HepG2 (cell line): ENCODE results near the gene MEGF11. TPM values are rescaled to one million over a fixed set of nuclear protein-coding genes. Genes with fewer than 3 reads are reported as not detected.
A peak's percentile ranks its signal among the peaks of the same experiment; 100 is the strongest.

ENCODE experiments used
- ATF7-NPFF ChIP-seq: sonication (generic); formaldehyde crosslinking; IDR thresholded peaks from 2 replicates; pipeline ENCODE4 v1.8.1; 2023; ENCODE audit warnings: mild to moderate bottlenecking, low read depth, missing genetic modification reagents, moderate library complexity
- BORCS8-MEF2B ChIP-seq: sonication (generic); formaldehyde crosslinking; IDR thresholded peaks from 2 replicates; pipeline ENCODE4 v1.8.0; 2022; ENCODE audit warnings: mild to moderate bottlenecking, missing genetic modification reagents
- HMG20A ChIP-seq: IDR thresholded peaks from 2 replicates; pipeline ENCODE4 v1.6.1; 2016; ENCODE audit warnings: borderline replicate concordance
- MNT ChIP-seq: fragments of 450-650 bp; IDR thresholded peaks from 2 replicates; pipeline ENCODE4 v1.6.1; 2016
- MTF2 ChIP-seq: sonication (generic); formaldehyde crosslinking; IDR thresholded peaks from 2 replicates; pipeline ENCODE4 v1.5.0; 2020; ENCODE audit warnings: missing genetic modification reagents, borderline replicate concordance
- NONO ChIP-seq, 2 experiments: fragments of 450-650 bp in 1 of 2; sonication (generic) in 1 of 2; formaldehyde crosslinking in 1 of 2; IDR thresholded peaks in 1 of 2; conservative IDR thresholded peaks in 1 of 2; 2 replicates each; pipeline versions ENCODE4 v1.6.1 to v1.8.0; 2017 to 2022; ENCODE audit warnings: mild to moderate bottlenecking in 1 of 2, missing genetic modification reagents in 1 of 2, moderate library complexity in 1 of 2
- NPAS2 ChIP-seq: sonication (generic); formaldehyde crosslinking; IDR thresholded peaks from 2 replicates; pipeline ENCODE4 v1.8.0; 2022; ENCODE audit warnings: mild to moderate bottlenecking, missing genetic modification reagents, borderline replicate concordance
- NR3C1 ChIP-seq: sonication (generic); formaldehyde crosslinking; IDR thresholded peaks from 2 replicates; pipeline ENCODE4 v1.4.0; 2020; ENCODE audit warnings: missing genetic modification reagents
- PAWR ChIP-seq: sonication (generic); formaldehyde crosslinking; IDR thresholded peaks from 2 replicates; pipeline ENCODE4 v1.4.0; 2020; ENCODE audit warnings: missing genetic modification reagents, mild to moderate bottlenecking, borderline replicate concordance
- POLR2AphosphoS5 ChIP-seq: IDR thresholded peaks from 2 replicates; pipeline ENCODE4 v1.6.1; 2012; ENCODE audit warnings: low read depth, low read length
- RORA ChIP-seq: sonication (generic); formaldehyde crosslinking; IDR thresholded peaks from 2 replicates; pipeline ENCODE4 v1.5.0; 2020; ENCODE audit warnings: mild to moderate bottlenecking, missing genetic modification reagents, moderate library complexity
- SMARCC2 ChIP-seq: fragments of 450-650 bp; IDR thresholded peaks from 2 replicates; pipeline ENCODE4 v1.6.1; 2017; ENCODE audit warnings: antibody characterized with exemption, mild to moderate bottlenecking
- SP4 ChIP-seq: sonication (generic); formaldehyde crosslinking; IDR thresholded peaks from 2 replicates; pipeline ENCODE4 v1.8.1; 2023; ENCODE audit warnings: mild to moderate bottlenecking, missing genetic modification reagents
- TBX2 ChIP-seq: sonication (generic); formaldehyde crosslinking; IDR thresholded peaks from 2 replicates; pipeline ENCODE4 v1.5.0; 2020; ENCODE audit warnings: missing genetic modification reagents, mild to moderate bottlenecking, borderline replicate concordance
- ZNF18 ChIP-seq: sonication (generic); formaldehyde crosslinking; IDR thresholded peaks from 2 replicates; pipeline ENCODE4 v1.8.0; 2022; ENCODE audit warnings: mild to moderate bottlenecking, missing genetic modification reagents; ENCODE audit not compliant: insufficient replicate concordance
- ZNF430 ChIP-seq: sonication (generic); formaldehyde crosslinking; IDR thresholded peaks from 2 replicates; pipeline ENCODE4 v1.9.0; 2021; ENCODE audit warnings: mild to moderate bottlenecking, missing genetic modification reagents
- ZNF431 ChIP-seq: sonication (generic); formaldehyde crosslinking; IDR thresholded peaks from 2 replicates; pipeline ENCODE4 v1.9.0; 2022; ENCODE audit warnings: missing genetic modification reagents, low read depth, mild to moderate bottlenecking, borderline replicate concordance
- ZSCAN21 ChIP-seq: sonication (generic); formaldehyde crosslinking; IDR thresholded peaks from 2 replicates; pipeline ENCODE4 v1.8.0; 2022; ENCODE audit warnings: mild to moderate bottlenecking, missing genetic modification reagents, moderate library complexity, borderline replicate concordance
- polyA plus RNA-seq, 8 experiments: library from polyadenylated mRNA; depleted of rRNA in 3 of 8; stranded (reverse) in 7 of 8; unstranded in 1 of 8; fragments of >200 nt; fragmentation: Illumina TruSeq in 4 of 8; extraction: Trizol in 4 of 8; gene quantifications; 2 replicates each; pipeline versions ENCODE4 v1.2.1 to v1.2.3, GENCODE V29; 2011 to 2016; ENCODE audit warnings: low read depth in 4 of 8, missing spikeins in 1 of 8, mixed read lengths in 1 of 8; ENCODE audit not compliant: insufficient read depth in 1 of 8
- total RNA-seq, 5 experiments: library from RNA; depleted of rRNA; stranded (reverse); fragments of >200 nt; fragmentation: Illumina TruSeq; extraction: Trizol; gene quantifications; 2 replicates each; pipeline ENCODE4 v1.2.3, GENCODE V29; 2016; ENCODE audit warnings: low read depth in 1 of 5
- TF ChIP-seq, protein P1 (sequence below): IDR thresholded peaks from 2 replicates; pipeline ENCODE4 v1.6.1; 2018; ENCODE audit warnings: missing genetic modification reagents
- TF ChIP-seq, protein P2 (sequence below): sonication (generic); formaldehyde crosslinking; IDR thresholded peaks from 2 replicates; pipeline ENCODE4 v1.4.0; 2020; ENCODE audit warnings: missing genetic modification reagents
- TF ChIP-seq, protein P3 (sequence below): sonication (generic); formaldehyde crosslinking; IDR thresholded peaks from 2 replicates; pipeline ENCODE4 v1.5.1; 2020; ENCODE audit warnings: mild to moderate bottlenecking, missing genetic modification reagents, moderate library complexity

Gene MEGF11
- total and polyA plus RNA-seq, 2 of the 13 experiments (the other 11 are each of a cell fraction or from before 2014, with no cell fraction given) = not detected

DNA sequence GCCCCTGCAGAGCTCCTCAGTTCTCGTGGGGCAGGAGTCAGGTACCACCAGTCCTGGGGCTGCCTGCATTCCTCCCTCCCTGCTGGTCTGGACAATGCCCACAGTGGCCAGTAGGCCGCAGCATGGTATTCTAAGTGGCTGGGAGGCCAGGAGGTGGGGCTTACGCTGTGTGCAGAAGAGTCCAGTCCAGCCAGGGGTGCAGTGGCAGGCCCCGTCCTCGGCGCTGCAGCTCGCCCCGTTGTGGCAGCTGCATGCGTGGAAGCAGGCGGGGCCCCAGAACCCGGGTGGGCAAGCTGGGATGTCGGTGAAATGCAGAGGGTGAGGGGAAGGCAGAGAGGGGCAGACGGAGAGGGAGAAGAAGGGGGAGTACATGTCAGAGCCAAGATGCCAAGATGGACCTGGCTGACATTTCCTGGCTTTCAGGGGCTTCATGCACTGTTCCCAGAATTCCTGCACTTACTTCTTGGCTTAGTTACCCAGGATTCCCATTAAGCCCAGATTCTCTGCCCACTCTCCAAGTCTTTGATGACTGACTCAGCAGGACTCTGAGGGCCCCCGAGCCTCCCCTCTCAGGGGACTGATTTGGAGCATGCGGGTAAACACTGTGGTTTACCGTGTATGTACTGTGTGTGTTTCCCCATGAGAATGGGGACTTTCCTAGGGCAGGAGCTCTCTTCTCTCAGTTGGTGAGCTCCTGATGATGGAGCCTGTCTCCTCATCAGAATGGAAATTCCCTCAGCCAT is 336.7 kb downstream of the MEGF11 start (continued):
- TF ChIP-seq, protein P1, sequence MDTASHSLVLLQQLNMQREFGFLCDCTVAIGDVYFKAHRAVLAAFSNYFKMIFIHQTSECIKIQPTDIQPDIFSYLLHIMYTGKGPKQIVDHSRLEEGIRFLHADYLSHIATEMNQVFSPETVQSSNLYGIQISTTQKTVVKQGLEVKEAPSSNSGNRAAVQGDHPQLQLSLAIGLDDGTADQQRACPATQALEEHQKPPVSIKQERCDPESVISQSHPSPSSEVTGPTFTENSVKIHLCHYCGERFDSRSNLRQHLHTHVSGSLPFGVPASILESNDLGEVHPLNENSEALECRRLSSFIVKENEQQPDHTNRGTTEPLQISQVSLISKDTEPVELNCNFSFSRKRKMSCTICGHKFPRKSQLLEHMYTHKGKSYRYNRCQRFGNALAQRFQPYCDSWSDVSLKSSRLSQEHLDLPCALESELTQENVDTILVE (CRISPR knock-in tag) = no peak
- no peak for TF ChIP-seq NONO (IDR thresholded peaks at IDR 0.05)
- TF ChIP-seq NONO (CRISPR knock-in tag; conservative IDR thresholded peaks at IDR 0.05) = peak; percentile 77; the same call in 1 of the 2 replicates
- no peak for TF ChIP-seq NPAS2 (CRISPR knock-in tag)
- no peak for TF ChIP-seq MTF2 (CRISPR knock-in tag)
- TF ChIP-seq, protein P2, sequence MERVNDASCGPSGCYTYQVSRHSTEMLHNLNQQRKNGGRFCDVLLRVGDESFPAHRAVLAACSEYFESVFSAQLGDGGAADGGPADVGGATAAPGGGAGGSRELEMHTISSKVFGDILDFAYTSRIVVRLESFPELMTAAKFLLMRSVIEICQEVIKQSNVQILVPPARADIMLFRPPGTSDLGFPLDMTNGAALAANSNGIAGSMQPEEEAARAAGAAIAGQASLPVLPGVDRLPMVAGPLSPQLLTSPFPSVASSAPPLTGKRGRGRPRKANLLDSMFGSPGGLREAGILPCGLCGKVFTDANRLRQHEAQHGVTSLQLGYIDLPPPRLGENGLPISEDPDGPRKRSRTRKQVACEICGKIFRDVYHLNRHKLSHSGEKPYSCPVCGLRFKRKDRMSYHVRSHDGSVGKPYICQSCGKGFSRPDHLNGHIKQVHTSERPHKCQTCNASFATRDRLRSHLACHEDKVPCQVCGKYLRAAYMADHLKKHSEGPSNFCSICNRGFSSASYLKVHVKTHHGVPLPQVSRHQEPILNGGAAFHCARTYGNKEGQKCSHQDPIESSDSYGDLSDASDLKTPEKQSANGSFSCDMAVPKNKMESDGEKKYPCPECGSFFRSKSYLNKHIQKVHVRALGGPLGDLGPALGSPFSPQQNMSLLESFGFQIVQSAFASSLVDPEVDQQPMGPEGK (CRISPR knock-in tag) = peak; percentile 64
- TF ChIP-seq PAWR (CRISPR knock-in tag) = no peak
- TF ChIP-seq ZNF431 (CRISPR knock-in tag) = no peak
- TF ChIP-seq SMARCC2 = no peak
- TF ChIP-seq RORA = no peak
- TF ChIP-seq, protein P3, sequence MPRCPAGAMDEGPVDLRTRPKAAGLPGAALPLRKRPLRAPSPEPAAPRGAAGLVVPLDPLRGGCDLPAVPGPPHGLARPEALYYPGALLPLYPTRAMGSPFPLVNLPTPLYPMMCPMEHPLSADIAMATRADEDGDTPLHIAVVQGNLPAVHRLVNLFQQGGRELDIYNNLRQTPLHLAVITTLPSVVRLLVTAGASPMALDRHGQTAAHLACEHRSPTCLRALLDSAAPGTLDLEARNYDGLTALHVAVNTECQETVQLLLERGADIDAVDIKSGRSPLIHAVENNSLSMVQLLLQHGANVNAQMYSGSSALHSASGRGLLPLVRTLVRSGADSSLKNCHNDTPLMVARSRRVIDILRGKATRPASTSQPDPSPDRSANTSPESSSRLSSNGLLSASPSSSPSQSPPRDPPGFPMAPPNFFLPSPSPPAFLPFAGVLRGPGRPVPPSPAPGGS (CRISPR knock-in tag) = 0 out of 2 replicates have a peak, but pooled peaks have one; percentile 43
- TF ChIP-seq NR3C1 (CRISPR knock-in tag) = no peak
- TF ChIP-seq ZNF18 (CRISPR knock-in tag) = no peak
- no peak for TF ChIP-seq ZNF430 (CRISPR knock-in tag)
- no peak for TF ChIP-seq MNT
- peak; percentile 53; the same call in 1 of the 2 replicates for TF ChIP-seq TBX2 (CRISPR knock-in tag)
- no peak for TF ChIP-seq ZSCAN21 (CRISPR knock-in tag)
- TF ChIP-seq POLR2AphosphoS5 = no peak
- peak; percentile 23; the same call in 1 of the 2 replicates for TF ChIP-seq SP4 (CRISPR knock-in tag)
- TF ChIP-seq BORCS8-MEF2B (CRISPR knock-in tag) = 0 out of 2 replicates have a peak, but pooled peaks have one; percentile 35
- TF ChIP-seq HMG20A (CRISPR knock-in tag) = no peak
- TF ChIP-seq ATF7-NPFF (CRISPR knock-in tag) = 0 out of 2 replicates have a peak, but pooled peaks have one; percentile 20
